DMS53 treated with DMSO at 0.1 percent for 48 hours (cell line): Measurements from ENCODE around the gene TECTA.
"Not testable (repeated sequence)": the region's sequence is repeated elsewhere in the genome, so short reads cannot be mapped to it uniquely, and the experiment has no call there.

Source experiments
- DNase-seq: peaks from one replicate; lab custom pipeline; 2025; ENCODE audit not compliant: unreplicated experiment; lab: John Stamatoyannopoulos, UW

Gene TECTA

DNA sequence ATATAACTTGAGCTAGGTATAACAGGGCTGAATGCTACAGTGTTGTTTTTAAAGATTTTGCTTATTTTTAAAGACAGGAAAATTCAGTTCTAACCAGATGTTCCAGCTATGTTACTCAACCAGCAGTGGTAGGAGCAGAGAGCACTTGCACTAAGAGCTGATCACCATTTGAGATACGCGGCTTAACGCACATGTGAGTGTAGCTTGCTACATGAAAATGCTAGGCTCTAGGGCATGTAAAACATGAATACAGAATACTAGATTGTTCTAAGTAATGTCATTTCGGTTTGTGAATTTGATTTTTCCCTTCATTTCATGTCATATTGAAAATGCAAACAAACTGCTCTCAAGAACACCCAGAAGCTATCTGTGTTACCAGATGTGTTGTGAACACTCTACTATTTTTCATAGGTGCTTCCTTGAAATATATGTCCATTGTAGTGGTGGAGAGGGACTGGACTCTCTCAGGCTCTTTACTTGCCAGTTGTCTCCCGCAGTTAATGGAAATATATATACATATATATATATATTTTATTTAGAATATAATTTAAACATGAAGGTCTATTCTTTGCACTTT lies 10.8 kb upstream of the TECTA start:
- no peak for DNase-seq

DNA sequence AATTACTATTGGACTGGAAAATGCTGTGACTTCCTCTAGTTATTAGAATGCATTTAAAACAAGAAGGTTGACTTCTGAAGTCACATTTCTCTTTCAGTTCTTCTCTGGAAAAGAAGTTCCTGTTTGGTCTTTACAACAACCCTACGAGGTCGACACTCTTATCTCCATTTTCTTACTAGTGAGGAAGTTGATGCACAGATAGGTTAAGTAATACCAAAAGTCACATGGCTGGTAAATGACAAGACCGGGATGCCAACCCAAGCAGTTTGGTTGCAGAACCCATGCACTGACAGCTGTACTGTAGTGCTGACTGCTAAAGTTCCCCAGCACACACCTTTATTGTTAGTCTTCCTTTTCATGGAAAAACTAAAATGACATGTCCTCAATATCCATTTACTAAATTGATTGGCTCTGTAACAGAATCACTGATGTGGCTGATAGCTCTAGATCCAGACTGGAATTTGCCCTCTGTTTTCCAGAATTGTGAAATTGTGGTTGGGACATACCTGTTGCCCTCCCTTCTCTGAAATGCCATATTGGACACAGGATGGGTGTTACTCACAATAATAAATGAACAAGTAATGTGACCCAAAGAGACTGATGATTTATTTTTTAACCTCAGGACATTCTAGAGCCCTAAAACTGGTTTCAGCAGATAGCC lies 9.4 kb upstream of the TECTA start:
- DNase-seq: no peak

DNA sequence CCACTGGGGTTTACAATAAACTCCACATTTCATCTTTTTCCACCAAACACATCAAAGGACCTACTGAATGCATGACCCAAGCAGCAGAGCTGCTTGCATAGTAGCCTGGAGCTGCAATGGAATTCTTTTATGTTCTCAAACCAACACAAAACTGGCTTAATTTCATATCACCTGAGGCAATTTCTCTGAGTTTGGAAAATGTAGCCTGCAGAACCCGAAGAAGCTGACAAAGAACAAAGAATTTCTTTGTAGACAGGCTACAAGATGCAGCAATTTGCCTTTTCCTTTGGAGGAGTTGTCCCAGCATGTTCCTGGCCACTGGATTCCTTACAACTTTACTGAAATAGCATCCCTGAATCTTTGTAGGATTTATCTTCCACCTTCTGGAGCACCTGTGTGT lies 5.5 kb upstream of the TECTA start:
- no peak for DNase-seq

DNA sequence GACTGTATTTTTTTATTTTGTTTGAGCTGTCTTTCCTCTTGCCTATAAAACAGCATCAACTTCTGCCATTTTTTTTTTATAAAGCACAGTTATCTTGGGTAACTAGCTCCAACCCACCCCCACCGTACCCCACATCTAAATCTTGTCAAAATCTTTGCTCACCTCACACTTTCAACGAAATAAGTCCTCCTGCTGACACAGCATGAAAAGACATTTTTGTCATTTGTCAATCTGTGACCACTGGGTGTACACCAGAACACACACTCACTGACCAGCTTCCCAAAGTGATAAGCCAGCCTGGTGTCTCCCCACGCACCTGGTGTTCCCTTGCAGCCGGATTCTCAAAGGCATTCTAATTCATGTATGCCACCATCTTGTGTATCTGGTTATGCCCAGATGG lies 1.7 kb upstream of the TECTA start:
- no peak for DNase-seq

DNA sequence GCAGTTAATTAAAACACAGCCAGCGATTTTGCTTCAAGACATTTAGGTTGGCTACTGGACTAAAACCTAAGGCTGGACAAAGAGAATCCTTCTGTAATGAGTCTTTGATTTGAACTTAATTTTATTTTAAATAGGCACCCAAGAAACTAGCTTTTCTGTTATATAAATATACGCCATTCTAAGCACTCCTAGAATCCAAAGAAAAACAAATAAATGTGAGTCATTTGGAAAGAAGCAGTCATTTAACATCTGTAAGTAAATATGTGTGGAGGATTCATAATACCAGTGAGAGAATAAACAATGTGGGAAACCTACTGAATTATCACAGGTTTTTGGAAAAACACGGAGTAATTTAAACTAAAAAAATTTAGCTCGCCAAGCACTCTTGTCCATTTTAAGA lies 1.2 kb upstream of the TECTA start:
- DNase-seq: peak; percentile 77

DNA sequence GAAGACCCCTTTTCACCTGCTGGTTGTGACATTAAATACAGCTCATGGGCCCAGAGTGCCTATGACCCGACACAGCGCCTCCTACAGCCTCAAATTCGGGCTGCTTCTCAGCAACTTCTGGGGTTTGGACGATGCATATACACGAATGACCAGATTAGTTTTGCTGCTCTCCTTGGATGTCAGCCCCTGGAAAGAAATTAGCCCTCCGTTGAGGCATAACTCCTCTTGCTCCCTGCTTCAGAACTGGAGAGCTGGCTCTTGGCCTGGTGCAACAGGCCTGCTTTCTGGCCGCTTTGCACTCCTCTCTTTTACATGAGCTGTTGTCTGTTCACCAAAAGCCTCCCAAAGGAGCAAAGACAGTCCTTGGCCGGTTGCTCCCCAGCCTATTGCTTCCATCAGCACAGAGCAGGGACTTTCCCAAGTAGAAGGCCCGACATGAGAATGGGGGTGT lies 3.3 kb downstream of the TECTA start:
- DNase-seq: no peak

DNA sequence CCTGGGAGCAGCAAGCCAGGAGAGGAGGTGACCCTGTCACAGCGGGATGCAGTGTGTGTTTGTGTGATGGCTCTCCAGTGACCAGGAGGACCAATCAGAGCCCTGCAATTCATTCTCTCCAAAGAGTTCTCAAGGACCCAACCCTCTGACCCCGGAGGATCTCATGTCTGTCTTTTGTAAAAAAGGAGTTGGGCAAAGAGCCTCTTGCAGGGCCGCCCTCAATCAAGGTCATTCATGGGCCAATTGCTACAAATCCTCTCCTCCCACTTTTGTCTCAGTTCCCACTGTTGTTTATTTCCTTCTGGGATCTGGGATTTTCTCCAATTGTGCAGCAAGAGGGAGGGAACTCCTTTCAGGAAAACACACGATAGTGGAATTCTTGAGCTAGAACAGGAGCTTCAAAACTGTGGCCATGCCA lies 4.0 kb downstream of the TECTA start:
- no peak for DNase-seq

DNA sequence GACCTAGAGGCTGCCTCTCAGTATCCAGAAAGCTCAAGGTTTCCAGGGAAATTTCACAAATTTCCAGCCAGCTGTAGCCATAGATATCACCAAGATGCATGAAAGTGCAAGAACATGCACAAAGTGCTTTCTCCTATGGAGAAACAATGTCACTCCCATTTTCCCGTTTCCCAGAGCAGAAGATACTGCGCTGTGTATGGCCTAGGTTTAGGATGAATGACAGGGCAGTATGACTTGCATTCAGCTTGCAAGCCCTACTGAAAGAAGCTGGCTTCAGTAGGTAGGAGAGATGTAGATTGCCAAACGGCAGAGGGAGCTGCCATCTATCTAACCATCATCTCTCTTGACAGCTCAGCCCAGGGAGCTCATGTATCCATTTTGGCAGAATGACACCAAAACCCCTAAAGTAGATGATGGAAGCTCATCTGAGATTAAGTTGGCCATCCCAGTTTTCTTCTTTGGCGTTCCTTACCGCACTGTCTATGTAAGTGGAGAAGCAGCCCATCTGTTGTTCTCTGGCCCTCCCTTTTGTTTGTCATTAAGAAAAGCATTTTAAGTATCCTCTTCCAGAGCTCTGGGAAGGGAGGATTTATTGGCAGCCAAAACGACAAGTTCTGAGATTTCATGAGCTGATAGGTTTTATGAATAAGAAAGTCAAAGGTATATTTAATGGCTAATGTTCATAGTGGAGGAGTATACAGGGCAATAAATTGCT lies 4.6 kb downstream of the TECTA start:
- DNase-seq: no peak

DNA sequence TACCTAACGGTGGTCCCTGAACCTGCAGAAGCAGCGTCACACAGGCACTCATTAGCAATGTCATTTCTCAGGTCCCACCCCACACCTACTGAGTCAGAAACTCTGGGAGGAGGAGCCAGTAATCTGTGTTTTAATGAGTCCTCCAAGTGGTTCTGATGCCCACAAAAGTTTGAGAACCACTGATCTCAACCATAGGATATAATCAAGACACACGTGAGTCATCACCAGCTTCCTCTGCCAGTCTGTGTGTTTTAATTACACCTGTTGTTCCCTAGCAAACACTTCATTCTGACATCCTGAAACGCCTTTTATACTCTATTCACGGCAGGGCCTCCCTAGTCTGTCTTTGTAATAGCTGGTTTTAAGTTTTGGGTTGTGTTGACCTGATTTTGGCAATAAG lies 5.8 kb downstream of the TECTA start:
- DNase-seq: peak; percentile 93

DNA sequence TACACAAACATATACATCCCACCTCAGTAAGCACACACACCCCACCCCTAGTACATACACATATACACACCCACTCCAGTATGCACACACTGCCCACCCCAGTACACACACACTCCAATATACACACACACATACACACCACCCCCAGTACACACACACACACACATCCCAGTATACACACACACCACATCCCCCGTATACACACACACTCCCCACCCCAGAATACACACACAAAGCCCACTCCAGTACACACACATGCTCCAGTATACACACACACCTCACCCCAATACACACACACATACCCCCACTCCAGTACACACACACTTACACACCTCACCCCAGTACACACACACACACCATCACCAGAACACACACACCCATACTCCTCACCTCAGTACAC lies 7.4 kb downstream of the TECTA start:
- no peak for DNase-seq

DNA sequence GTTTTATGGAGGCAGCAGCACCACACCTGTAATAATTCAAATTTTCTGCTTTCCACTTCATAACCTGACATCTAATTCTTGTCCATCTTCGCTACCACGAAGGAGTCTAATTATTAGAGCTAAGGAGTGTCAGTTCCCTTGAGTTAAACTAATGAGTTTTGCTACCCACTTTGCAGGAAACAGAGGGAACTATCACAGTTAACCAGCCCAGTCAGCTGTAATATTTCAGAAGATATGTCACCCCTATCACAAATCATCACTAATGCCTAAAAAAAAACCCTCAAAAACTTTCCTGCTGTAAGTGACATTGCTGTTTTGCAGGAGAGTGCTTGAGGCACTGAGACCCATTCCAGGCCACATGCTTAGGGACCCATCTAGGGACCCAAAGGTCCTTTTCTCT lies 8.4 kb downstream of the TECTA start:
- no peak for DNase-seq

DNA sequence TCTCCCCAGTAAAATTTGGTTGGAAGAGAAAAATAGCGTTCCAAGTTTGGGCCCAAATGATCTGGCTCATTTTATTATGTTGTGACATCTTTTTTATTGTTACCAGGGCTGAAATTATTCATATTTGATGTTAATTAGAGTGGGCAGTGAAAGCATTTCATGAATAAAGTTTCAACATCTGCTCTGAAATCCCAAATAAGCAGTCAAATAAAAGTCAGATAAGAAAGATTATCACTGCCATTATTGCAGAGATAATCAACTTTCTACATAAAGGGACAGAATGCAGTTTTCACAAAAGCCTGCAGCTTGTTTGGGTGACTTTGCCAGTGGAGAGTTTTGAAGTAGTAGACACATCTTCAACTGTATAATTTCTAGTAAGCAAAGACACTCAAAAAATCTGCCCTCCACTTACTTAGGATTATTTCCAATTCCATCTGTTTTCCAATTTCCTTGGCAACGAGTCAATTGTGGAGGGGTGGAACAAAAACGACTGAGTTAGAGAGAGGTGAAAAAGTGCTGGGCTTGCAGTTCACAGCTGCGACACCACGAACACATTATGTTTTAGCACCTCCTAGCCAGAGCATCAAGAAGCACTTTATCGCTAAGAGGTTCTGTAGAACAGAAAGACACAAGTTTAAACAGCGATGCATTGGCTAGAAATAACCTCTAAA lies 9.0 kb downstream of the TECTA start:
- DNase-seq: no peak

DNA sequence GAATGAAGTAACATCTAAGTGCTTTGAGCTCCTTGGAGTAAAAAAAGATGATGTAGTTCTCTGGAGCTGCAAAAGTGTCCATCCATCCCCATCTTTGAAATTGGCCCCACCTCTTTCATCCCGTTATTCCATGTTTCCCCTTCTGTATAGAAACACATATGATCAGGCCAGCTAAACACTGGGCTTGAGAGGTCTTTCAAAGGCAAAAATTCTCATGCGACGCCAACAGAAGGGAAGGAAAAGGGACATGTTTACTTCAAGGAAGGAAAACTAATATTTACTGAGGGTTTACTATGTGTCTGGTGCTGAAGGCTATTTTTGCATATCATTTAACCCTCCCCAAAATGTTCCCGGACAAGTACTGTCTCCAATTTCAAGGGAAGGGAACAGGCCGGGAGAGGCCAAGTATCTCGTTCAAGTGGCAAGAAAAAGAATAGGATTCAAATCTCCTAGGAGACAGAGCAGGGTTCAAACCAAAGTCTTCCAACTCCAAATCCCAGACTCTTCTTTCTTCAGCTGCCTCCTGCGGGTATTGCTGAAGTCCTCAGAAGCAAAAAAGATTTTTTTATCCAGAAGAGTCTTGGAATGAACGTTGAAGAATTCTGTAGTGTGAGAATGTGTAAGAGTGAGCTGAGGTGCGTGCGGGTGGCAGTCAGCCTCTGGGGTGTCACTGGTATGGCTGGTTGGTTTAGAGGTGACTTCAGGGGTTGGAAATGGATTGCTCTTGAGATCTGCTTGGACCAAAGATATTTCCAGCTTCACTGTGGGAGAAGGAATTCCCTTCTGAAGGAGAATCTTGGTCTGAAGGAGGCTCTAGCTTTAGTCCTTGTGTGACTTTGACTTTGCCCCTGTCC lies 10.1 kb downstream of the TECTA start:
- DNase-seq: no peak

DNA sequence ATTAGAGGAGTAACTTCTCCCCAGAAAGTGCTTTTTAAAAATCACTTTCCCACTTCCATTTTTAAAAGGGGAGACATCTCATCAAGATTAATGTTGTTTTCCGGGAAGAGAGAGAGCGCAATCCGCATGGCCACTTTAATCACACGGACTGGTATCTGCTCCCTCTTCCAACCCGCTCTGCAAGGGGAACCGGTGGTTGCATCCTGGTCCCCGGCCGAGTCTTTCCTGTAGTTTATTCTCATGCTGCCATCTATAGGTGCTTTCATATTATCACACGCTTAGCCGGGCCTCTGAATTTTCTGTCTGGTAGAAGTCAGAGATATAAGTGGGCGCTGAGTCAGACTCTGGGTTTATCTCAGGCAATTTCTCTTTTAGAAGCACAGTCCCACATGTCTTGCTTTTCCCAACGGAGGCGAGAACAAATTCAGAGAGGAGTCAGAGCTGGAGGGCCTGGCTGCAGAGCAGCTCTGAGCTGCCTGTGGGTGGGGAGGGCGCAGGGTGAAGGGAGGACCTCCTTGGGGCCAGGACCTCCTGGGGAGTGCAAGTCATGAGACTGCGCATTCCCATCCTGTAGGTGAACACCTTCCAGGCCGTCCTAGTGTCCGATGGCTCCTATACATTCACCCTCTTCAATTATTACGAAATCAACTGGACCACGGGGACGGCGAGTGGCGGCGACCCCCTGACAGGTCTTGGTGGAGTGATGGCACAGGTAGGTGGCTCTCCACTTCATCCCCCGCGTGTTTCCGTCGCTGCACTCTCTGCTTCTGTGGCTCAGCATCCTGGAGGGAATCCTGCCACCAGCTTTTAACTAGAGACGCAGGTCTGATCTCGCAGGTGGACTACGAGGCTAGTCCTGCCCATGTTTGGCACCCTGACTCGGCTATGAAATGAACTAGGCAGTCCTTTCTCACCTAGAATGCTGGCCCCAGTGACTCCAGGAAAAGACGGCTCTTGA lies 11.7 kb downstream of the TECTA start:
- peak; percentile 89 for DNase-seq

DNA sequence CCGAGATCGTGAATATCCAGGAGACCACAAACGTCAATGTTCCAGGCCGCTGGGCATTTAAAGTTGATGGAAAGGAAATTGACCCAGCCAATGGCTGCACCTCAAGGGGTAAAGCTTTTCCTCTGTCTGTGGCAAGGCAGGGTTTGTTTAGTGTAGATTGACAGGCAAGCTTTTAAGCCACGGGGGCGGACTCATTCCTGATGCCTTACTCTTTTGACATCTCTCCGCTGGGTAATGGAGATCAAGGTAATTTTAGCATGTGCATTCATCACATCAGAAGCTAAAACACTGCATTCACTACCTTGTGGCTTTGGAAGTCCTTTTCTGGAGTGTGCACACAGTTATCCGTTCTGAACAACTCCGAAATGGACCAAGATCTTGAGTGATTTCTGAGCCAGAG lies 12.6 kb downstream of the TECTA start:
- no peak for DNase-seq

DNA sequence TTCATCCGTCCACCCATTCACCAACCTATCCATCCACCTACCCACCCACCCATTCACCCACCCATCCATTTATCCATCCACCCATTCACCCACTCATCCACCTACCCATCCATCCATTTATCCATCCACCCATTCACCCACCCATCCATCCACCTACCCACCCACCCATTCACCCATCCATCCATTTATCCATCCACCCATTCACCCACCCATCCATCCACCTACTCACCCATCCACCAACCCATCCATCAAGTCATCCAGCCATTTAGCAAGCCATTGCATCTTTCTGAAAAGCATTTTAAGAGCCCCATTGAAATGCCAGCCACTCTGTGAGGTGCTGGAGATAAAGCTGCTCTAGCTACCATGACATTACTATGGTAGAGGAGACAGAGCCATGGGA lies 14.0 kb downstream of the TECTA start:
- not testable (repeated sequence) for DNase-seq

DNA sequence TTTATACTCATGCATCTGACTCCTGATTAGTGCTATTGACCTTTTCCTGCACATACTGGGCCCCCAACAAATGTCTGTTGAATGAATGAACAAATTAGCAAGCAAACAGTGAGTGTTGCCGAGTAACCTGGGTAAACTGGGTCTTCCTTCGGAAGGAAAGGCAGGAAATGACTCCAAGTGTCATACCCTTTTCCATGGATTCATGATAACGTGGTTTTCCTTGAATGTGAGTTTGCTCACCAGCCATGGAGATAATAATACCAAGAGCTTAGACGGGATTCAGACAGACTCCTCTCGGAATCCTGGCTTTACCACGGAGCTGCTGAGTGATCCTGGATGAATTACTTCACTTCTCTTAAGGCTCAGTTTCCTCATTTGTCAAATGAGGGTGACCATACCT lies 16.7 kb downstream of the TECTA start:
- DNase-seq: no peak

DNA sequence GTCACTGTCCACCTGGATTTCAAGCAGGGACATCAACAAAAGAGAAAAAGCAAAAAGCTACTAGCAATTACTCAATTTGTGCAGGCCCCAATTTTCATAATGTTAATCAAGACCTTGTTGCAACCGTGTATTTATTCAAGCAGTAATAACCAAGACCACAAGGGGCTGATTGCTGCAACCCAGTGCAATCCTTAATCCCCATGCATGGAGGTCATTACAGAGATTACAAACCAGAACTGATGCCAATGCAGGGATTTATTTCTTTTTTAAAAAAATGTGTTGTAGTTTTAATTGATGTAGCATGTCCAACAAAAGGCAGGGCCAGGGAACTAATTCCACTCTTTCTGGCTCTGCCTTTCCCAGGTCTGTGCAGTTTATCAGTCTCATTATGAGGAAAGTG lies 18.4 kb downstream of the TECTA start:
- no peak for DNase-seq

DNA sequence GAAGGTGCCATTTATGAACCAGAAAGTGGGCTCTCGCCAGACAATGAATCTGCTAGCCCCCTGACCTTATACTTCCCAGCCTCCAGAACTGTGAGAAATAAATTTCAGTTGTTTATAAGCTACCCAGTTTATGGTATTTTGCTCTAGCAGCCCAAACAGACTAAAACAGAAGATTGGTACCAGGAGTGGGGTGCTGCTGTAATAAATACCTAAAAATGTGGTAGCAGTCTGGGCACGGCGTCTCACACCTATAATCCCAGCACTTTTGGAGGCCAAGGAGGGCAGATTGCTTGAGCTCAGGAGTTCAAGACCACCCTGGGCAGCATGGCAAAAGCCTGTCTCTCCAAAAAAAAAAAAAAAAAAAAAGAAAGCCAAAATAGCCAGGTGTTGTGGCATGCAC lies 21.3 kb downstream of the TECTA start:
- no peak for DNase-seq

DNA sequence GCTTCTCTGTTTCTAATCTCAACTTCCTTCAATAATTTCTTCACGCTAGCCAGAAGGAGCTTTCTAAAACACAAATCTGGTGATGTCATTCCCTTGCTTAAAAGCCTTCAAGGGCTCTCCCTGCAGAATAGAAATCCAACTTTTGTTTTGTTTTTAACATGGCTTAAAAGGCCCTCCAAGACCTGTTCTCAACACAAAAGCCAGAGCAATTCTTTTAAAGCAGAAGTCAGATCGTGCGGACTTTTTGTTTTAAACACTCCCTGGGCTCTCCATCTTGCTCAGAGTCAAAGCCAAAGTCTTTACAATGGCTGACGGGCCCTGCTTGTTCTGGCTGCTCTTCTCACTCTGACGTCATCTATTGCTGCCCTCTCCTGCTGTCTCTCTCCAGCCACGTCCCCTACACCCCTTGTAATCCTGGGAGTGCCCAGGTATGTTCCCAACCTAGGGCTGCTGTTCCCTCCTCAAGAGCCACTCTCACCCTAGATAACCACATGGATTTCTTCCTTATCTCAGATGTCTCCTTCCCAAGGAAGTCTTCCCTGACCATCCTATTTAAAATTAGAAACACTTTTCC lies 22.5 kb downstream of the TECTA start:
- no peak for DNase-seq
